Activated CD8-positive, alpha-beta T cell treated with anti-CD3 and anti-CD28 coated beads for 36 hours (primary cell): Measurements from ENCODE around the gene USP4. TPM values are rescaled to one million over a fixed set of nuclear protein-coding genes. Genes with fewer than 3 reads are reported as not detected.

Experiments
- ATAC-seq: fragments of 200-7000 bp; cut with Tn5 transposase; one replicate; pipeline ENCODE4 v1.10.0; 2021; ENCODE audit warnings: mild to moderate bottlenecking, moderate library complexity
- CTCF ChIA-PET: fragments of 350-600 bp; sonication (Branson Sonifier 250); formaldehyde crosslinking; loops from one replicate; lab custom pipeline; 2021; ENCODE audit warnings: antibody characterized with exemption; lab: Charles Lee
- POLR2A ChIA-PET: fragments of 350-600 bp; sonication (Branson Sonifier 250); formaldehyde crosslinking; loops from one replicate; lab custom pipeline; 2021; ENCODE audit warnings: antibody characterized with exemption; lab: Charles Lee
- DNase-seq: peaks from one replicate; pipeline ENCODE4 v3.0.0-alpha.2; 2020
- H3K27ac Mint-ChIP-seq: one replicate; pipeline ENCODE4 v1.8.0; 2021; ENCODE audit warnings: mild to moderate bottlenecking, mixed read lengths
- H3K27me3 Mint-ChIP-seq: one replicate; pipeline ENCODE4 v1.8.0; 2021; ENCODE audit warnings: mixed read lengths
- H3K36me3 Mint-ChIP-seq: one replicate; pipeline ENCODE4 v1.8.0; 2021; ENCODE audit warnings: low read depth, mixed read lengths
- H3K4me1 Mint-ChIP-seq: one replicate; pipeline ENCODE4 v1.8.0; 2021; ENCODE audit warnings: low read depth, mixed read lengths
- H3K4me3 Mint-ChIP-seq: one replicate; pipeline ENCODE4 v1.8.0; 2021; ENCODE audit warnings: mild to moderate bottlenecking, moderate library complexity, mixed read lengths
- H3K9me3 Mint-ChIP-seq: one replicate; pipeline ENCODE4 v1.8.0; 2021; ENCODE audit warnings: mixed read lengths
- intact Hi-C: fragments of 100-400 bp; cut with micrococcal nuclease; formaldehyde crosslinking; loops from one replicate; pipeline ENCODE4 v1.10.0; 2022
- total RNA-seq, 2 experiments: library from RNA; stranded (reverse); gene quantifications; one replicate each; pipeline ENCODE4 v1.2.3, GENCODE V29; 2021
- TF ChIP-seq, protein P1 (sequence below): fragments of 200-600 bp; IDR thresholded peaks from one replicate; pipeline ENCODE4 v1.8.0; 2022; ENCODE audit warnings: antibody characterized with exemption, mild to moderate bottlenecking

The USP4 gene
- total RNA-seq, 2 experiments from 2014 or later, result 62.4 to 67.8 TPM

DNA sequence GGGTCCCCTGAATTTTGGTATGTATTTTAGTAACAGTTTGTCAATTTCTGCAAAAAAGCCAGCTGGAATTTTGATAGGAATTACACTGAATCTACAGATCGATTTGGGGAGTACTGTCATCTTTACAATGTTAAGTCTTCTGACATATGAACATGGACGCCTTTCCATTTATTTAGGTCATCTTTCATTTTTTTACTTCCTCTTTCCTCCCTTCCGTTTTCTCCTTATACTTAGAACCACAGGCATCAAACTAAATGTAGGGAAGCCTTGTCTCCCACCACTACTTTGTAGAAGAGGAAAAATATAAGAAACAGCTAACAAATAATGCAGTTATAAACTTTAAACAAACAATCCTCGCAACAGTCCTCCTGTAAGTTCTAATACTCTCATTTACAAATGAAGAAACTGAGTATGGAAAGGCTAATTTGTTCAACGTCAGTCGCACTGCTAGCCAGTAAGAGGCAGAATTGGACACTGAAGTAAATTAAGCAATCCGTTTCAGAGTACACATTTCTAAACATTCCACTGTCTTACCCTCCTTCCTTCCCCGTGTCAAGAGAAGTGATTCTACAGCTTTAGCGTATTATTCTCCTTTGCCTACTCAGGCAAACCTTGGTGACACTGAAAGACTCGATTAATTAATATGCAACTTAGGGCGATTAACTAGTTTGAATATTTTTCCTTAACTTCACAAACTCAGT lies 46.4 kb upstream of the USP4 start:
- peaks cover 50% of the 10 kb centered on the region for H3K4me1 Mint-ChIP-seq
- no peak for ATAC-seq
- ChIA-PET POLR2A (interaction anchor here (1.4 kb wide), 1 partner anchor 26 kb away, joined by 3 read pairs; no protein-coding TSS in a partner anchor), CTCF (interaction anchor here (1.0 kb wide), 2 partner anchors 42 to 153 kb away, joined by 3 read pairs; no protein-coding TSS in a partner anchor)
- DNase-seq, result no peak
- H3K4me3 Mint-ChIP-seq, result no peak overlapping the region
- H3K9me3 Mint-ChIP-seq, result no peaks in the 10 kb centered on the region
- peak overlapping the region; percentile 17 for H3K27ac Mint-ChIP-seq
- intact Hi-C loops, result no loop called here
- H3K36me3 Mint-ChIP-seq, result peaks cover 22% of the 10 kb centered on the region
- TF ChIP-seq, protein P1, sequence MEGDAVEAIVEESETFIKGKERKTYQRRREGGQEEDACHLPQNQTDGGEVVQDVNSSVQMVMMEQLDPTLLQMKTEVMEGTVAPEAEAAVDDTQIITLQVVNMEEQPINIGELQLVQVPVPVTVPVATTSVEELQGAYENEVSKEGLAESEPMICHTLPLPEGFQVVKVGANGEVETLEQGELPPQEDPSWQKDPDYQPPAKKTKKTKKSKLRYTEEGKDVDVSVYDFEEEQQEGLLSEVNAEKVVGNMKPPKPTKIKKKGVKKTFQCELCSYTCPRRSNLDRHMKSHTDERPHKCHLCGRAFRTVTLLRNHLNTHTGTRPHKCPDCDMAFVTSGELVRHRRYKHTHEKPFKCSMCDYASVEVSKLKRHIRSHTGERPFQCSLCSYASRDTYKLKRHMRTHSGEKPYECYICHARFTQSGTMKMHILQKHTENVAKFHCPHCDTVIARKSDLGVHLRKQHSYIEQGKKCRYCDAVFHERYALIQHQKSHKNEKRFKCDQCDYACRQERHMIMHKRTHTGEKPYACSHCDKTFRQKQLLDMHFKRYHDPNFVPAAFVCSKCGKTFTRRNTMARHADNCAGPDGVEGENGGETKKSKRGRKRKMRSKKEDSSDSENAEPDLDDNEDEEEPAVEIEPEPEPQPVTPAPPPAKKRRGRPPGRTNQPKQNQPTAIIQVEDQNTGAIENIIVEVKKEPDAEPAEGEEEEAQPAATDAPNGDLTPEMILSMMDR, result no peak
- no peaks in the 10 kb centered on the region for H3K27me3 Mint-ChIP-seq

DNA sequence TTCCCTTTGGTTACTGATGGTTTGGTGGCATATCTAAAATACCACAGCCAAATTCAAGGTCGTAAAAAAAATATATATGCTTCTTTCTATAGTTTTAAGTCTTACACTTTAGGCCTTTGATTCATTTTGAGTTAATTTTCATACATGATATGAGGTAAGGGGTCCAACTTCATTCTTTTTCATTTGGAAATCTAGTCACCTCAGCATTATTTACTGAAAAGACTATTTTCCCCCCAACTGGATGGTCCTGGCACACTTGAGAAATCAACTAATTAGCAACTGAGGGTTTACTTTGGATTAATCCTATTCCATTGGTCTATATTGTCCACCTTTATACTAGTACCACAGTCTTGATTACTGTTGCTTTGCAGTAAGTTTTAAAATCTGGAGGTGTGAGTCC lies 45.8 kb upstream of the USP4 start:
- POLR2A ChIA-PET, result no interaction called here
- Mint-ChIP-seq H3K36me3 (peaks cover 22% of the 10 kb centered on the region), H3K27ac (peak overlapping the region; percentile 30)

DNA sequence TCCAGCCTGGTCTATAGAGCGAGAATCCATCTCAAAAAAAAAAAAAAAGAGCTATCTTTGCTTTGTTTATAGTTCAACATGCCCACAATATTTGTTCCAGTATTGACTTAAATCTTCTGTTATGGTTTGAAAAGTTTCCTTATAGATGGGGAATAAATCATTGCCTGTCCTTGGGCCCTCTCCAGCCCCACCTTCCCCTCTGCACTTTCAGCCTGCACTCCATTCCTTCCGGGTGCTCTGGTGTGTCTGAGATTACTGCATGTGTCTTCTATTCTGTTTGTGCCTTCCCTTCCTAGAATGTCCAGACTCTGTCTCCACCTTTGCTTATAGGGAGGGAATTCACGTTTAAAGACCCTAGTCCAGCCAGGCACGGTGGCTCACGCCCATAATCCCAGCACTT lies 43.5 kb upstream of the USP4 start:
- ChIA-PET POLR2A (no interaction called here), CTCF (no interaction called here)
- Mint-ChIP-seq H3K4me3 (no peak overlapping the region), H3K4me1 (peaks cover 57% of the 10 kb centered on the region), H3K27me3 (no peaks in the 10 kb centered on the region), H3K36me3 (peaks cover 23% of the 10 kb centered on the region), H3K9me3 (no peaks in the 10 kb centered on the region), H3K27ac (peak overlapping the region; percentile 21)
- TF ChIP-seq, protein P1, result no peak
- intact Hi-C loops, result no loop called here
- no peak for ATAC-seq
- no peak for DNase-seq

More for the DNA sequence above, 45.8 kb upstream of the USP4 start:
- TF ChIP-seq, protein P1, result no peak
- Mint-ChIP-seq H3K4me3 (no peak overlapping the region), H3K27me3 (no peaks in the 10 kb centered on the region), H3K4me1 (peaks cover 50% of the 10 kb centered on the region), H3K9me3 (no peaks in the 10 kb centered on the region)
- ATAC-seq, result no peak
- intact Hi-C loops, result no loop called here
- DNase-seq, result no peak
- CTCF ChIA-PET, result interaction anchor here (1.0 kb wide), 1 partner anchor 154 kb away, joined by 3 read pairs; no protein-coding TSS in a partner anchor

DNA sequence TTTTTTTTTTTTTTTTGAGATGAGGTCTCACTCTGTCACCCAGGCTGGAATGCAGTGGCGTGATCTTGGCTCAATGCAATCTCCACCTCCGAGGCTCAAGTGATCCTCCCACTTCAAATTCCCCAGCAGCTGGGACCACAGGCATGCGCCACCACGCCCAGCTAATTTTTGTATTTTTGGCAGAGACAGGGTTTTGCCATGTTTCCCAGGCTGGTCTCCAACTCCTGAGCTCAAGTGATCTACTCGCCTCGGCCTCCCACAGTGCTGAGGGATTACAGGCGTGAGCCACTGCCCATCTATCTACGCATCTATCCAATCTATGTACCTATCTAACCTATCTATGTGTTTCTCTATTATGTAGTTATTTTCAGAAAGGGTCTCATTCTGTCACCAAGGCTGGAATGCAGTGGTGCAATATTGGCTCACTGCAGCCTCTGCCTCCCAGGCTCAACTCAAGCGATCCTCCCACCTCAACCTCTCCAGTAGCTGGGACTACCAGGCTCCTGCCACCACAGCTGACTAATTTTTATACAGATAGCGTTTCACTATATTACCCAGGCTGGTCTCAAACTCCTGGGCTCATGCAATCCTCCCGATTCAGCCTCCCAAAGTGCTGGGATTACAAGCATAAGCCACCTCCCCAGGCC lies 38.5 kb upstream of the USP4 start:
- ATAC-seq, result no peak
- TF ChIP-seq, protein P1, result no peak
- Mint-ChIP-seq H3K4me1 (peaks cover 39% of the 10 kb centered on the region), H3K36me3 (peaks cover 37% of the 10 kb centered on the region), H3K27me3 (no peaks in the 10 kb centered on the region), H3K27ac (peak overlapping the region; percentile 69), H3K9me3 (no peaks in the 10 kb centered on the region), H3K4me3 (no peak overlapping the region)
- intact Hi-C loops, result no loop called here
- ChIA-PET CTCF (interaction anchor here (1.2 kb wide), 1 partner anchor 10 kb away, joined by 5 read pairs; no protein-coding TSS in a partner anchor), POLR2A (interaction anchor here (0.5 to 2.4 kb wide), 3 partner anchors 14 to 132 kb away, joined by 3 to 9 read pairs (median 4); partner anchors contain the start of gene USP4)
- DNase-seq, result no peak
